ENCODE results near the gene SKI. TPM values are rescaled to one million over a fixed set of nuclear protein-coding genes. Genes with fewer than 3 reads are reported as not detected.

SKI gene
- total RNA-seq, 1 donor, result 47.5 TPM

- Histone ChIP-seq H3K27me3 (ENCODE audit: insufficient read depth, low read length) (no peaks in the 10 kb centered on the region), H3K4me3 (ENCODE audit: low read length) (peak overlapping the region; percentile 39), H3K4me1 (ENCODE audit: insufficient read depth, low read length) (peaks cover 30% of the 10 kb centered on the region), H3K9me3 (ENCODE audit: low read depth, low read length) (no peaks in the 10 kb centered on the region)
Measured at GRCh38 chr1:2189459-2190425, 38.4 kb upstream of the SKI start.

GRCh38 chr1:2190491-2190976 is 37.6 kb upstream of the SKI start:
- Histone ChIP-seq H3K27me3 (ENCODE audit: insufficient read depth, low read length) (no peaks in the 10 kb centered on the region), H3K4me3 (ENCODE audit: low read length) (no peak overlapping the region), H3K4me1 (ENCODE audit: insufficient read depth, low read length) (peaks cover 36% of the 10 kb centered on the region), H3K9me3 (ENCODE audit: low read depth, low read length) (no peaks in the 10 kb centered on the region)

- Histone ChIP-seq H3K9me3 (ENCODE audit: low read depth, low read length) (no peaks in the 10 kb centered on the region), H3K4me3 (ENCODE audit: low read length) (no peak overlapping the region), H3K27me3 (ENCODE audit: insufficient read depth, low read length) (no peaks in the 10 kb centered on the region), H3K4me1 (ENCODE audit: insufficient read depth, low read length) (peaks cover 36% of the 10 kb centered on the region)
Measured at GRCh38 chr1:2192031-2192995, 35.8 kb upstream of the SKI start.

GRCh38 chr1:2193514-2194281 is 34.4 kb upstream of the SKI start:
- Histone ChIP-seq H3K9me3 (ENCODE audit: low read depth, low read length) (no peaks in the 10 kb centered on the region), H3K4me1 (ENCODE audit: insufficient read depth, low read length) (peaks cover 39% of the 10 kb centered on the region), H3K4me3 (ENCODE audit: low read length) (no peak overlapping the region), H3K27me3 (ENCODE audit: insufficient read depth, low read length) (no peaks in the 10 kb centered on the region)

- H3K4me1 ChIP-seq (ENCODE audit: insufficient read depth, low read length), result peaks cover 41% of the 10 kb centered on the region
- no peaks in the 10 kb centered on the region for H3K27me3 ChIP-seq (ENCODE audit: insufficient read depth, low read length)
- H3K4me3 ChIP-seq (ENCODE audit: low read length), result peak within 1 kb of the TSS; percentile 51
- no peaks in the 10 kb centered on the region for H3K9me3 ChIP-seq (ENCODE audit: low read depth, low read length)
Measured at GRCh38 chr1:2194319-2194897, 33.7 kb upstream of the SKI start, which contains the start of gene FAAP20. Gene FAAP20, minus strand, starts transcription at chr1:2194772. Its CDS starts 23 bp downstream, at chr1:2194749.

GRCh38 chr1:2194898-2195673 is 33.0 kb upstream of the SKI start:
- Histone ChIP-seq H3K4me1 (ENCODE audit: insufficient read depth, low read length) (peaks cover 42% of the 10 kb centered on the region), H3K9me3 (ENCODE audit: low read depth, low read length) (no peaks in the 10 kb centered on the region), H3K4me3 (ENCODE audit: low read length) (peak overlapping the region; percentile 51), H3K27me3 (ENCODE audit: insufficient read depth, low read length) (no peaks in the 10 kb centered on the region)

GRCh38 chr1:2195785-2196184 is 32.3 kb upstream of the SKI start:
- H3K4me1 ChIP-seq (ENCODE audit: insufficient read depth, low read length), result peaks cover 38% of the 10 kb centered on the region
- no peaks in the 10 kb centered on the region for H3K9me3 ChIP-seq (ENCODE audit: low read depth, low read length)
- H3K4me3 ChIP-seq (ENCODE audit: low read length), result no peak overlapping the region
- H3K27me3 ChIP-seq (ENCODE audit: insufficient read depth, low read length), result no peaks in the 10 kb centered on the region

GRCh38 chr1:2196901-2197638 is 31.0 kb upstream of the SKI start:
- peaks cover 35% of the 10 kb centered on the region for H3K4me1 ChIP-seq (ENCODE audit: insufficient read depth, low read length)
- H3K4me3 ChIP-seq (ENCODE audit: low read length), result no peak overlapping the region
- H3K27me3 ChIP-seq (ENCODE audit: insufficient read depth, low read length), result no peaks in the 10 kb centered on the region
- H3K9me3 ChIP-seq (ENCODE audit: low read depth, low read length), result no peaks in the 10 kb centered on the region

GRCh38 chr1:2197707-2198165 is 30.4 kb upstream of the SKI start:
- peaks cover 35% of the 10 kb centered on the region for H3K4me1 ChIP-seq (ENCODE audit: insufficient read depth, low read length)
- no peaks in the 10 kb centered on the region for H3K27me3 ChIP-seq (ENCODE audit: insufficient read depth, low read length)
- H3K9me3 ChIP-seq (ENCODE audit: low read depth, low read length), result no peaks in the 10 kb centered on the region
- H3K4me3 ChIP-seq (ENCODE audit: low read length), result no peak overlapping the region

- H3K4me1 ChIP-seq (ENCODE audit: insufficient read depth, low read length), result peaks cover 30% of the 10 kb centered on the region
Measured at GRCh38 chr1:2198571-2198970, 29.5 kb upstream of the SKI start.

GRCh38 chr1:2199042-2199810 is 28.9 kb upstream of the SKI start:
- Histone ChIP-seq H3K4me1 (ENCODE audit: insufficient read depth, low read length) (peaks cover 29% of the 10 kb centered on the region), H3K27me3 (ENCODE audit: insufficient read depth, low read length) (no peaks in the 10 kb centered on the region), H3K4me3 (ENCODE audit: low read length) (peak overlapping the region; percentile 33)

More at GRCh38 chr1:2198571-2198970, 29.5 kb upstream of the SKI start:
- H3K27me3 ChIP-seq (ENCODE audit: insufficient read depth, low read length), result no peaks in the 10 kb centered on the region
- H3K4me3 ChIP-seq (ENCODE audit: low read length), result no peak overlapping the region
- H3K9me3 ChIP-seq (ENCODE audit: low read depth, low read length), result no peaks in the 10 kb centered on the region

GRCh38 chr1:2200308-2200943 is 27.7 kb upstream of the SKI start:
- Histone ChIP-seq H3K4me1 (ENCODE audit: insufficient read depth, low read length) (peaks cover 29% of the 10 kb centered on the region), H3K27me3 (ENCODE audit: insufficient read depth, low read length) (no peaks in the 10 kb centered on the region), H3K4me3 (ENCODE audit: low read length) (no peak overlapping the region), H3K9me3 (ENCODE audit: low read depth, low read length) (no peaks in the 10 kb centered on the region)

More at GRCh38 chr1:2199042-2199810, 28.9 kb upstream of the SKI start:
- H3K9me3 ChIP-seq (ENCODE audit: low read depth, low read length), result no peaks in the 10 kb centered on the region

Data from mononuclear cell (primary cell).